HG02970 (cell line): ENCODE results near the gene CPED1.
"Not testable (repeated sequence)": the region's sequence is repeated elsewhere in the genome, so short reads cannot be mapped to it uniquely, and the experiment has no call there.

ENCODE experiments used
- ATAC-seq: cut with Tn5 transposase; IDR thresholded peaks from one replicate; pipeline ENCODE4 v1.9.1; 2021; ENCODE audit warnings: mild to moderate bottlenecking, moderate library complexity, moderate number of reproducible peaks; ENCODE audit not compliant: unreplicated experiment, low FRiP score

CPED1 gene

DNA sequence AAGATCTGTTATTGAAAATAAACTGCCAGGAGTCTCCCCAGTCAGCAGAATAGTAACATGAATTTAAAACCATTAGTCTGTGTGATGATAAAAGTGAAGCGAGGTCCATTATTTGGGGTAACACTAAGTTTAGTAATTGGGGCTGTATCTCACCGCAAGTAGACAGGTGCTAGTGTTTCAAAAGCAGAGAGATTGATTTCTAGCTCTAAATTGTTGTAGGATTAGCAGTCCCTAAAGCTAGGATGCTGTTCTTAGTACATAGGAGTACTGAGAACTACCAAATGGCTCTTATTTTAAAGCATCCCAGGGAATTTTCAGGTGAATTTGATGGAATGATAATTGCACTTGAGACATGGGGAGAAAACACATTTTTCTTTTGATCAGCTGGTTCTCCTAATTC lies 70.5 kb downstream of the CPED1 start:
- ATAC-seq = no peak

DNA sequence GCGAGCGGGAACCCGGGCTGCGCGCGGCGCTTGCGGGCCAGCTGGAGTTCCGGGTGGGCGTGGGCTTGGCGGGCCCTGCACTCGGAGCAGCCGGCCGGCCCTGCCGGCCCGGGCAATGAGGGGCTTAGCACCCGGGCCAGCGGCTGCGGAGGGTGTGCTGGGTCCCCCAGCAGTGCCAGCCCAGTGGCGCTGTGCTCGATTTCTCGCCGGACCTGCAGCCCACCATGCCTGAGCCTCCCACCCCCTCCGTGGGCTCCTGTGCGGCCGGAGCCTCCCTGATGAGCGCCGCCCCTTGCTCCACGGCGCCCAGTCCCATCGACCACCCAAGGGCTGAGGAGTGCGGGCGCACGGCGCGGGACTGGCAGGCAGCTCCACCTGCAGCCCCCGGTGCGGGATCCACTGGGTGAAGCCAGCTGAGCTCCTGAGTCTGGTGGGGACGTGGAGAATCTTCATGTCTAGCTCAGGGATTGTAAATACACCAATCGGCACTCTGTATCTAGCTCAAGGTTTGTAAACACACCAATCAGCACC lies 71.5 kb downstream of the CPED1 start:
- ATAC-seq = not testable (repeated sequence)

DNA sequence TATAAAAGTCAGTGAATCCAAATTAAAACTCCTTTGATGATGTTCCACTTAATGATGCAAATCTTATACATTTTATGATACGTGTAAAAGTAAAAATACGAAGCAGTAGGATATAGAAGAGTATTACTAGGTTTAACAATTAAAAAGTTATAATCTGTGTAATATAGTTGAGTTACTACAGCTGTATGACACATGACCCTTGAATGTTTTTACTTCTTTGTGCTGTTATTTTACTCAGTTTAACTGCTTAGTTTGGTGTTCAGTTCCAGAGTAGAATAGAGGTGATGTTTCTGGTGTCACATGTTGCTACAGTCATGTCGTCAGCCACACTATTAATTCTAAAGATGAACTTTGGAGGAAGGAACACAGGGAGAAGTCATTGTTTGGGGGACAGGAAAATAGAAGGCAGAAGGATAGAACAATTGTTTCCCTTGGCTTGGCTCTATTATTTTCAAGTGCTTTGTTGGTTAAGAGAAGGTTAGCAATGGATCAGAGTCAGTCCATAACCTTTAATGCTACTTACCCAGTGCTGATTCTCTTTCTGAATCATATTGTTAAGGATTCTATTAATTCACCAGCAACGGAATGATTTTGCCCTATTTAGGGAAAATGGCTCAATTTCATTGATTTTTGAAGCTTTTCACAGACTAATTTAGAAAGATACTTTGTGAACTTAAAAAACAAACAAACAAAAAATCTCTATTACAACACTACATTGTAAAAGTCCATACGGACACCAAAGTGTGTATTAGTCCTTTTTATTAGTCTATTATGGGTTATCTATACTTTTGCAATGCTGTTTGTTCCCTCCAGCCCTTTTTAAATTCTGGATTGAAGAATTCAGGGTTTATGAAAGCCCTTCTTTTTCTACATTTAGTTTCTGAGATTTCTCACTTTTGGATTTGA lies 73.4 kb downstream of the CPED1 start:
- ATAC-seq = no peak

DNA sequence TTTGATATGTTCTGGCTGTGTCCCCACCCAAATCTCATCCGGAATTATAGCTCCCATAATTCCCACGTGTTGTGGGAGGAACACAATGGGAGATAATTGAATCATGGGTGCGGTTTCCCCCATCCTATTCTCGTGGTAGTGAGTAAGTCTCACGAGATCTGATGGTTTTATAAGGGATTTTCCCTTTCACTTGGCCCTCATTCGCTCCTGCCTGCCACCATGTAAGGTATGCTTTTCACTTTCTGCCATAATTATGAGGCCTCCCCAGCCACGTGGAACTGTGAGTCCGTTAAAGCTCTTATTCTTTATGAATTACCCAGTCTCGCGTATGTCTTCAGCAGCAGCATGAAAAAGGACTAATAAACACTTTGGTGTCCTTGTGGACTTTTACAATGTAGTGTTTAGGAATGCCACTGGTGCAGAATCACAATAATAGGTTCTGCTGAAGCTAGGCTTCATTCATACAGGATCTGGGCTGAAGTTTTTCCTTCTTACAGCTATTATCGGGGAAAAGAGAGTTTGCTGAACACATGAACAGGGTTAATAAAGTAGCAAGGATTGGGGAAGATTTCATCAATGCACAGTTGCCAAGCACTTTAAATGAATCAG lies 74.3 kb downstream of the CPED1 start:
- no peak for ATAC-seq

DNA sequence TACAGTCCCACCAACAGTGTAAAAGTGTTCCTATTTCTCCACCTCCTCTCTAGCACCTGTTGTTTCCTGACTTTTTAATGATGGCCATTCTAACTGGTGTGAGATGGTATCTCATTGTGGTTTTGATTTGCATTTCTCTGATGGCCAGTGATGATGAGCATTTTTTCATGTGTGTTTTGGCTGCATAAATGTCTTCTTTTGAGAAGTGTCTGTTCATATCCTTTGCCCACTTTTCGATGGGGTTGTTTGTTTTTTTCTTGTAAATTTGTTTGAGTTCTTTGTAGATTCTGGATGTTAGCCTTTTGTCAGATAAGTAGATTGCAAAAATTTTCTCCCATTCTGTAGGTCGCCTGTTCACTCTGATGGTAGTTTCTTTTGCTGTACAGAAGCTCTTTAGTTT lies 79.2 kb downstream of the CPED1 start:
- ATAC-seq = not testable (repeated sequence)

DNA sequence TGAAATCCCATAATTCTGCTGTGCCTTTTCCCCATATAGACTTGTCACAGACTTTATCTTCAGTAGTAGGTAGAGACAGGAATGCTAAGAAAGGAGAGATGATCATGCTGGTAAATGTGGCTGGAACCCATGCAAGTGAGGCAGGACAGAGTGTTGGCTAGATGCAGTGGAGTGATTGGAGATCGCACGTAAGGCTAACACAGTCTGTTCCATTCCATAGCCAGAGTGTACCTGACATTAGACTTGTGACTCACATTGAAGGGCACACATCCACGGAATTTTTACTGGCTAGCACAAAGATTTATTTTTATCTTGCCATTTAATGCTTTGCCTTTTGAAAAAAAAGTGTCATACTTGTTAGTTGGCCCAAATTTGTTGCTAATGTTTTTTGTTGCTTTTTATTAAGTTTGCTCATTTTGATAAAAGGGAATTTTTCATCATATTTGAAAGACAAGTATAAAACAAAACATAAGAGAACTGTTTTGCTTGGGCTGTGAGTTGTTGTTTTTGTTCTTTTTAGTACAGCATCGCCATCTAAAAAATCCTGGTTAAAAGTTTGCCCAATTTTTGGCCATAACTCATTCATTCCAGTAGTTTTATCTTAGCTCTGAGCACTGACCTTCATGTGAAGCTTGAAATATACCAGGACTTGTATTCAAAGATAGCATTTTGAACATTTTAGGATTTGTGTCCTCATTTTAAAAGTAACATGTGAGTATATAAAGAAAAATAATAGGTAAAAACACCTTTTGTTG lies 81.0 kb downstream of the CPED1 start:
- no peak for ATAC-seq

DNA sequence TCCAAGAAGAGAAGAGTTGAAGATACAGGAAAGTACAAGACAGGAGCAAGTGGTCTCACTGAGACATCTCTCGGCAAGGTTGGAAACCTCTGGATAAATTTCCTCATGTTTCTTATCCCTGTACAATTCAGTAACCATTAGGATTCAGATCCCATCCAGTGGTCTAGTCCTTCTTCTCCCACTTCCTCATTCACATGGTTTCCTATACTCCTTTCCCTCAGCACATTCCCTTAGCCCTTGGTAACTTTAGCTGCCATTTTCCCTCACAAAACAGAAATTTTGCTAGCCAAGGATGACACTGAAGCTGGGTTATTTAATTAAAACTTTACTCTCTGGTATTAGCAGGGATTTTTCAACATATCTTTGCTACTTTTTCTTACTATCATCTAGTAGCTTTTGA lies 82.6 kb downstream of the CPED1 start:
- ATAC-seq = no peak

DNA sequence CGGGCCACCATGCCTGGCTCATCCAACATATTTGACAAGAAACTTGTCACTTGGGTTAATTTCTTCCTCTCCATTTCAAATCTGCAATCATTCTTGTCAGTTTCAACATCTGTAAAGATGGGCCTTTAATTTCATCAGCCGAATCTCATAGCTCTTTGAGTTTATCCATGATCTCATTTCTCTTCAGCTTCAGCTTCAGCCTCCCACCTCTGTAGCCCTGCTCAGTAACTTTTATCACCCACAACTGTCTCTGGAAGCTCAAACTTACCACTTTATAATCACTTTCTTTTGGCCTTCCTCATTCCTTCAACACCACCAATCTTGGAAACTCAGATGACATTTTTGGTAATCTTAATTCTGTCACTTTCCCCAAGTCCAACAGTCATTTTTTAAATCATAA lies 83.2 kb downstream of the CPED1 start:
- no peak for ATAC-seq

DNA sequence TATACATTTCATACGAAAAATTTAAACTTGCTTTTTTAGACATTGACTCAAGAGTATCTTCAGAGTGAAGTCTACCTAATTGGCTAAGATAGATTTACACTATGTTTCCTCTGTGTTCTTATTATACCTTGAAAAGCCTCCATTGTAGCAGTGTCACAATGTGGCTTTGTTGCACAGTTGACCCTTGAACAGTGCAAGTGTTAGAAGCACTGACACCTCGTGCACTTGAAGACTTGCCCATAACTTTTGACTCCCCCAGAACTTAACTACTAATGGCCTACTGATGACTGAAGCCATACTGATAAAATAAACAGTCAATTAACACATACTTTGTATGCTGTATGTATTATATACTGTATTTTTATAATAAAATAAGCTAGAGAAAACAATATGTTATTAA lies 84.3 kb downstream of the CPED1 start:
- no peak for ATAC-seq

DNA sequence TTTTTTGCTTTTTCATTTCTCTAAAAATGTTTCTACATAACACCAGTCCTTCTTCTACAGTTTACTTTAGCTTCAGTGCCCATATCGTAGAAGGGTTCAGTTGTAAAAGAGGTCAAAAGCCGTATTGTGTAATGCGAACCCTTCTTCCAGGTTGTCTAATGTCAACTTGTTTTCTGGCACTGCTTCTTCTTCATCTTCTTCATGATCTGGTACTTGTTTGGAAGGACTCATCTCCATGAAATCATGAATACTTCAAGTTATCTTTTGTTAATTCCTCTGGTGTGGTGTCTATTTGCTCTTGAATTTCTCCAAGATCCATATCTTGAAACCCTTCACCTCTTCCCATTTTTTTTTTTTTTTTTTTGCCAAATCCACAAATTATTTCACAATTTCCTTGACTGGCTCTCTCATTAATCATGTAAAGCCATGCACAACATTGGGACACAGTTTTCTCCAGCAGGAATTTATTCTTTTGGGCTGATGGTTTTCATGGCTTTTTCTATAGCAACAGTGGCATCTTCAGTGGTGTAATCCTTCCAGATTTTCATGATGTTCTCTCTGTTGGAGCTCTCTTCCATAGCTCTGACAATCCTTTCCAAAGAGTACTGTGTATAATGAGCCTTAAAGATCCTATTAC lies 85.1 kb downstream of the CPED1 start:
- no peak for ATAC-seq

DNA sequence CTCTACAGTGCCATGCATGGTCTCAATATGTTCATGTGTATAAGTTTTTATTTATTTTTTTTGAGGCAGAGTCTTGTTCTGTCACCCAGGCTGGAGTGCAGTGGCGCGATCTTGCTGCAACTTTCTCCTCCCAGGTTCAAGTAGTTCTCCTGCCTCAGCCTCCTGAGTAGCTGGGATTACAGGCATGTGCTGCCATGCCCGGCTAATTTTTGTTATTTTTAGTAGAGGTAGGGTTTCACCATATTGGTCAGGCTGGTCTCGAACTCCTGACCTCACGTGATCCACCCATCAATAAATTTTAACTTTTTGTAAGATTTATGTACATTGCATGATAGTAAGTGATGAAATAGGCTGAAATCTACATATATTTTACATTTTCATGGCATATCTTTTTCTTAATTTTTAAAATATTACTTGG lies 86.9 kb downstream of the CPED1 start:
- ATAC-seq = not testable (repeated sequence)

DNA sequence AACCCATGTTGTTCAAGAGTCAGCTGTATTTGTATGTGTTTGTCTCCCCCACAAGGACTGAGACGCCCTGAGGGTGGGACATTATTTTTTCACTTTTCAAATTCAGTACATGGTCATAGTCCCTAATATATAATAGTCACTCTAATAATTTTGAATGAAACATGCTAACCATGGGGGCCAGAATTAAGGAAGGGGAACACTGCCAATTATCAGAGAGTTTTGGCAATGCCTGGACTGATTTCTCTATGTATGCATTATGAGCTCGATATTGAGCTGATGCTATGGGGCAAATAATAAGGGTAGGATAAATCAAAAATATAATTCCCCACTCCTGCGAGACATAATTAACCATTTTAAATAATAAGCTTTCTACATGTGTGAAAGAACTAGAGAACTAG lies 87.4 kb downstream of the CPED1 start:
- ATAC-seq = no peak

DNA sequence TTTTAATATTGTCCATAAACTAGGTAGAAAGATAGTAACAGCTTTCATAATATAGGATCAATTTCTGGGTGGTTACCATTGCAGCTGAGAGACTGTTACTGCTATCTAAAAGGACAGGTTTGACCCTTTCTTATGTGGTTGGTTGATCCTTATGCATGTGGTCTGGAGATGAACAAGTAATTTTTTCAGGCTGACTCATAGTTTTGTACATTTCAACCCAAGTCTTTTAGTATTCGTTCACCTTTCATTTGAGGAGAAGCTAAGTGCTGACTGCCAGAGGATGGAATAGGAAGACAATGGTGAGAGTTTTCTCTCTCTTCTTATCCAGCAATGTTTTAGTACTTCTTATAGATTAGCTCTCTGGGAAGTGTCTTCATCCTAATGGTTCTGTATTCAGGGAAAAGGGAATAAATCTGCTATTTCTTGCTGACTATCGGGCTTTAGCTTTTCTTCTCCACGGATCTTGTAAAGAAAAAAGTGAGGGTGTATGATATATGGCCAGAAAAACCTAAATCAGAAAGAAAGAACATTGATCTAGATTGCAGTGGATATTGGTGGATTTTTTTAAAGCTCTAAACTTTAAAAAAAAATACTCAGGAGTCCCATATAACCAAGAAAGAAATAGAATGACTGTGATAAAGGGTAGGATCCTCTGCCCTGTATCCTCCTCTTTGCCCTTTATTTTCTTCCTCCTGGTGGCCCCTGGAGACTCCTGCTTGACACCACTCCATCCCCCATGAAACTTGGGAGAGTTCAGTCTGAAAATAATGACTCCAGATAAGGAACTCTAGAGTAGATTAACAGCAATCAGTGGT lies 88.0 kb downstream of the CPED1 start:
- no peak for ATAC-seq

DNA sequence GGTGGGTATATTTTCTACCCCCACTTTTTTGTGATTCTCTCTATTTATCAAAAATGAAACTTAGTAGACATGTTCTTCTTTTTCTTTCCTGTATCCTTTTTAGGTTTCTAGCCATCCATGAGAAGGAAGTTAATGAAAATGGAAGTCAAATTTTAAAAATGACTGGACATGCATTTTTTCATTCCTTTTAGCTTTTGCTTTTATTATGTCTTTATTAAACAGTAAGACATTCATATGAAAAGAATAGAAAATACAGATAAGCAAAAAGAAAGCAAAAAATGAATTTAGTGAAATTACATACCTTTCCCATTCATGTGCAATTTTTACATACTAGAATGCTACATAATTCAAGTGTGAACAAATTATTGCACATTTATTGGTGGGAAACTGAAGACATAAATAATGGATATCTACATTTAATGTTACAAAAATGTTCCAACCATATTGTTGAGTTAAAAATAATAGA lies 88.7 kb downstream of the CPED1 start:
- no peak for ATAC-seq

DNA sequence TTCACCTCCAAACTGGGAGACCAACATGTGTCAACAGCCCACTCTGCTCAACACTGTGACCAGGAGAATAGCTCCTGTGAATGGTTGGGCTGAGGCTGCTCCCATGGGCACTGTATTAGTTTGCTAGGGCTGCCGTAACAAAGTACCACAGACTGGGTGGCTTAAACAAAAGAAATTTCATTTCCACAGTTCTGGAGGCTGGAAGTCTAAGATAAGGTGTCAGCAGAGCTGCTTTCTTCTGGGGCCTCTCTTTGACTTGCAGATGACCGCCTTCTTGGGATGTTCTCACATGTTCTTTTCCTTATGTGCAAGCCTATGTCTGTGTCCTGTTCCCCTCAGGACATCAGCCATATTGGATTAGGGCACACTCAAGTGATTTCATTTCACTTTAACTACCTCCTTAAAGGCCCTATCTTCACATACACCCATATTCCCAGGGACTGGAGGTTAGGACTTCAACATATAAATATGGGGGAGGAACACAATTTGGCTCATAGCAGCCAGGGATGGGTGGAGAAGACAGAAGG lies 90.3 kb downstream of the CPED1 start:
- ATAC-seq = no peak

DNA sequence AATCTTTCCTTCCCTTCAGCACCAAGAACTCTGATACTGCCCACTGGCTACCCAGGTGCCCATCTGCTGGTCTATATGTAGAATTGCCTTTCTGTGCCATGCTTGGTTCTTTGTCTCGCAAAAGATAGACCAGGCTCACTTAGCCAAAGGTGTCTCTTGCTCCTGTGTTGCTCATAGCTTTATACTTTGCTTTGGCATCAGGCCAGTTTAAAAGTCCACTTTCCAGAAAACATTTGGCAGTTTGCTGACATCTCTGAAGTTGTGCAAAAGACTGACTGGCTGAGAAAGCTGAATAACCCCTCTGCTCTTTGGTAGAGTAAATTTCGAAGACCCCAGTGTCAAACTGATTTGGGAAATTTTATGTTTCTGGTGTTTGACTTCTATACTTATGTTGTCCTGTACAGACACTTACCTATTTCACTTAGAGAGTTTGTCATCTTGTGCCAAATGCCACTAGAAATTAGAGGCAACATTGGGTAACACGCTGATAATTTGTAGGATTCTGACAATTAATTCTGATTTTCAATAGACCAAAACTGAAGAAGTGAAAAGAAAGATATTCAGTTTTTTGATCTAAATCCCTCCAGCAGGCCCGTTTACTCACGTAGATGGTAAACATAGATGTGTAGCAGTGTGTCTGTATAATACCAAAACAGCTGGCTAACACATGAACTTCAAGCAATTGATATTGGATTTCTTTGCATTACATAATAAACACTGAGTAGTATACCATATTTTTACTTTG lies 91.1 kb downstream of the CPED1 start:
- no peak for ATAC-seq

DNA sequence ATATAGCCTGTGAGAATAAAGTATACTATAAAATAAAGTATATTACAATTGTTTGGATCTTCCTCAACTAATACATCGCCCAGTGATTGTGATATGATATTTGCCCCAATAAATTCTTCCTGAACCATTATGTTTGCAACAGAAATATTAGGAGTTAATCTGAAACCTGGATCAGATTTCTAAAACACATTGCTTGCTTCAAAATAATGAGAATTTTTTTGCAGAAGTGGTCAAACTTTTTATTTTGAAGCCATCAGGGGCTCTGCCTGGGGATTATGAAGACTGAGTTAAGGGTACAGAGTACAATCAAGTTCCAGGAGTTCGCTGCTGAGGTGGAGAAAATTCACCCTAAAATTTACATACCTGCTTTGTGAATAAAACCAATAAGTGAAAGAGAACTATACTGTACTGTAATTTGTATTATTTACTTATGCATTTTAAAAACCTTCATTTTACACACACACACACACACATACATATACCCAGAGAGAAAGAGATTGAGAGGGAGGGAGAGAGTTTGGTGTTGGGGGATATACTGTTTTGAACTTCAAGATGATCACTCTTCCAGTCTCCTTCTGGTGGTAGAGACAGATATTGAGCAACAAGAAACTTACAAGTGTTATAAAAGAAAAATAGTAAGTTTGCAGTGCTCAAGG lies 91.9 kb downstream of the CPED1 start:
- no peak for ATAC-seq

DNA sequence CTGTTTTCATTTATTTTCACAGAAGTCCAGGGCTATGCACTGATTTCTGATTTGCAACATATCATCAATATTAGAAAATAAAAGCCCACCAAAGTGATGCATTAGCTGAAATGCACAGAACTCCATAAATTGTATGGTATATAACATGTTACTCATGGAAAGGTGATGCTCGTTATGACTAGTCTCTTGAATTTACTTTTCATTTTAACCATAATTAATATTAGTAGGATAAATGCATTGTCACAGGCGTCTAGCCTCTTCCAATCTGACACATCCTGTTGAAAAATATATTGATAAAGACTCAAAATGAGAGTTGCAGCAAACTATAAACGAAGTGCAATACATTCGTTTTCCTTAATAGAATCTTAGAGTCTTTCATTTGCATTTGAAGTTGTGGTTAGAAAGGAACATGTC lies 92.4 kb downstream of the CPED1 start:
- ATAC-seq = no peak
